HEK293T (cell line): Measurements from ENCODE around the gene MAP2K3.
A peak's percentile ranks its signal among the peaks of the same experiment; 100 is the strongest.

Source experiments
- CTCF ChIA-PET: fragments of 350-600 bp; formaldehyde crosslinking; extraction: SDS; loops from one replicate; lab custom pipeline; 2021; ENCODE audit warnings: antibody characterized with exemption, inconsistent platforms; lab: Yijun Ruan, JAX
- POLR2A ChIA-PET: fragments of 350-600 bp; formaldehyde crosslinking; extraction: SDS; loops from one replicate; lab custom pipeline; 2020; ENCODE audit warnings: antibody characterized with exemption, inconsistent platforms; lab: Yijun Ruan, JAX
- DNase-seq: peaks from one replicate; pipeline ENCODE4 v3.0.0; 2012; ENCODE audit warnings: mixed read lengths; ENCODE audit errors: extremely low spot score
- ARNT ChIP-seq: fragments of 450-650 bp; IDR thresholded peaks from 2 replicates; pipeline ENCODE4 v1.6.1; 2017; ENCODE audit warnings: mild to moderate bottlenecking
- BHLHE40 ChIP-seq: fragments of 450-650 bp; IDR thresholded peaks from 2 replicates; pipeline ENCODE4 v1.6.1; 2016; ENCODE audit warnings: mild to moderate bottlenecking, moderate library complexity, borderline replicate concordance
- CTBP1 ChIP-seq: fragments of 450-650 bp; IDR thresholded peaks from 2 replicates; pipeline ENCODE4 v1.6.1; 2016; ENCODE audit warnings: borderline replicate concordance
- ELF4 ChIP-seq: fragments of 450-650 bp; IDR thresholded peaks from 2 replicates; pipeline ENCODE4 v1.6.1; 2017; ENCODE audit warnings: antibody characterized with exemption
- FOXA1 ChIP-seq: fragments of 450-650 bp; IDR thresholded peaks from 2 replicates; pipeline ENCODE4 v1.6.1; 2016; ENCODE audit warnings: mild to moderate bottlenecking
- FOXK2 ChIP-seq: fragments of 450-650 bp; IDR thresholded peaks from 2 replicates; pipeline ENCODE4 v1.6.1; 2016; ENCODE audit warnings: mild to moderate bottlenecking
- FOXM1 ChIP-seq: fragments of 450-650 bp; IDR thresholded peaks from 2 replicates; pipeline ENCODE4 v1.6.1; 2017; ENCODE audit warnings: mild to moderate bottlenecking, borderline replicate concordance
- HDGF ChIP-seq: fragments of 450-650 bp; IDR thresholded peaks from 2 replicates; pipeline ENCODE4 v1.6.1; 2017; ENCODE audit warnings: antibody characterized with exemption, borderline replicate concordance
- L3MBTL2 ChIP-seq: fragments of 450-650 bp; conservative IDR thresholded peaks from 2 replicates; pipeline ENCODE4 v1.6.1; 2016; ENCODE audit warnings: mild to moderate bottlenecking
- LEF1 ChIP-seq: fragments of 450-650 bp; IDR thresholded peaks from 2 replicates; pipeline ENCODE4 v1.6.1; 2017; ENCODE audit warnings: mild to moderate bottlenecking, borderline replicate concordance
- NFRKB ChIP-seq: fragments of 450-650 bp; IDR thresholded peaks from 2 replicates; pipeline ENCODE4 v1.6.1; 2016; ENCODE audit warnings: mild to moderate bottlenecking, moderate library complexity
- PKNOX1 ChIP-seq: fragments of 450-650 bp; IDR thresholded peaks from 2 replicates; pipeline ENCODE4 v1.6.1; 2016
- SP1 ChIP-seq: fragments of 450-650 bp; IDR thresholded peaks from 2 replicates; pipeline ENCODE4 v1.6.1; 2017
- SUZ12 ChIP-seq: fragments of 450-650 bp; IDR thresholded peaks from 2 replicates; pipeline ENCODE4 v1.6.1; 2016; ENCODE audit warnings: mild to moderate bottlenecking
- TARDBP ChIP-seq: fragments of 450-650 bp; IDR thresholded peaks from 2 replicates; pipeline ENCODE4 v1.6.1; 2016
- ZNF384 ChIP-seq: fragments of 450-650 bp; IDR thresholded peaks from 2 replicates; pipeline ENCODE4 v1.6.1; 2016

Gene MAP2K3

GRCh38 chr17:21359483-21359840 is 75.0 kb downstream of the MAP2K3 start:
- CTCF ChIA-PET: interaction anchor here (0.6 kb wide), 1 partner anchor 154 kb away, joined by 3 read pairs; no protein-coding TSS in a partner anchor
- no peak for DNase-seq
- POLR2A ChIA-PET: interaction anchor here (1.0 to 2.3 kb wide), 3 partner anchors 8 to 16 kb away, joined by 3 to 5 read pairs (median 4); partner anchors contain the start of gene KCNJ12
- TF ChIP-seq HDGF (no peak), CTBP1 (no peak), BHLHE40 (no peak), ARNT (no peak), SUZ12 (no peak), TARDBP (no peak), ELF4 (no peak), L3MBTL2 (no peak), LEF1 (no peak), SP1 (no peak), FOXM1 (no peak), FOXK2 (no peak), ZNF384 (no peak), FOXA1 (no peak), PKNOX1 (no peak), NFRKB (no peak)

- ChIA-PET CTCF (interaction anchor here (0.6 kb wide), 1 partner anchor 153 kb away, joined by 3 read pairs; no protein-coding TSS in a partner anchor), POLR2A (interaction anchor here (0.8 to 2.3 kb wide), 3 partner anchors 9 to 15 kb away, joined by 3 to 5 read pairs (median 3); partner anchors contain the start of gene KCNJ12)
- DNase-seq: no peak
- peak; percentile 91 for TF ChIP-seq PKNOX1
- TF ChIP-seq HDGF: no peak
- no peak for TF ChIP-seq TARDBP
These were observed 75.5 kb downstream of the MAP2K3 start for GRCh38 chr17:21360048-21360447.

- CTCF ChIA-PET: no interaction called here
- POLR2A ChIA-PET: interaction anchor here (0.8 to 2.3 kb wide), 3 partner anchors 9 to 85 kb away, joined by 3 to 5 read pairs (median 3); no protein-coding TSS in a partner anchor
These were observed 76.7 kb downstream of the MAP2K3 start for GRCh38 chr17:21361020-21361809.

GRCh38 chr17:21362331-21362931 is 77.9 kb downstream of the MAP2K3 start:
- POLR2A ChIA-PET: no interaction called here

More at GRCh38 chr17:21361020-21361809, 76.7 kb downstream of the MAP2K3 start:
- DNase-seq: no peak
- TF ChIP-seq ZNF384: no peak
- TF ChIP-seq NFRKB: no peak
- no peak for TF ChIP-seq TARDBP
- TF ChIP-seq FOXK2: no peak
- TF ChIP-seq PKNOX1: no peak
- no peak for TF ChIP-seq FOXA1
- no peak for TF ChIP-seq SUZ12

More at GRCh38 chr17:21362331-21362931, 77.9 kb downstream of the MAP2K3 start:
- no peak for DNase-seq
- TF ChIP-seq ELF4 (no peak), CTBP1 (peak; percentile 49), BHLHE40 (no peak), SUZ12 (no peak), ZNF384 (no peak), L3MBTL2 (no peak), ARNT (no peak), FOXK2 (no peak), LEF1 (no peak), FOXM1 (no peak), PKNOX1 (no peak), SP1 (no peak), TARDBP (peak; percentile 8; the same call in 1 of the 2 replicates), NFRKB (no peak)
- CTCF ChIA-PET: no interaction called here
